HG02798 (cell line): Measurements from ENCODE around the gene CUBN.
A peak's percentile ranks its signal among the peaks of the same experiment; 100 is the strongest.
"Not testable (repeated sequence)": the region's sequence is repeated elsewhere in the genome, so short reads cannot be mapped to it uniquely, and the experiment has no call there.

Experiments used
- ATAC-seq: cut with Tn5 transposase; IDR thresholded peaks from one replicate; pipeline ENCODE4 v1.9.1; 2021; ENCODE audit warnings: mild to moderate bottlenecking; ENCODE audit not compliant: unreplicated experiment, poor library complexity

CUBN gene

DNA sequence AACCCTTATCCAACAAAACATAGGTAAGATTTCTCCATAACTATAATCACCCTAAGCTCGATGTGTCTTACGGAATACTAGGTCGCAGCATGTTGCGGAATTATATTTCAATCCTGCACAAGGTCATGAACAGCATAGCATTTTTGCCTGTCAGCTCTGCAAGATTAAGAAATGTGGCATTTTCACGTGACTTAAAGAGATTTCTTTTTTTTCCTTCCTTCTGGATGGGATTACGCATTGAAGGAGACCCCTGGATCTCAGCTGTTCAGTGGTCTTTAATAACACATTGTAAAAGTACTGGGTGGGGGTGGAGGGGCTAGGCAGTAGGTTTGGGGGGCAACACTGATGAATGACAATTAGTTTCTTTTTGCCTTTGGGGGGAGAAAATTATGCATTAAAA is 106.7 kb downstream of the CUBN start:
- no peak for ATAC-seq

DNA sequence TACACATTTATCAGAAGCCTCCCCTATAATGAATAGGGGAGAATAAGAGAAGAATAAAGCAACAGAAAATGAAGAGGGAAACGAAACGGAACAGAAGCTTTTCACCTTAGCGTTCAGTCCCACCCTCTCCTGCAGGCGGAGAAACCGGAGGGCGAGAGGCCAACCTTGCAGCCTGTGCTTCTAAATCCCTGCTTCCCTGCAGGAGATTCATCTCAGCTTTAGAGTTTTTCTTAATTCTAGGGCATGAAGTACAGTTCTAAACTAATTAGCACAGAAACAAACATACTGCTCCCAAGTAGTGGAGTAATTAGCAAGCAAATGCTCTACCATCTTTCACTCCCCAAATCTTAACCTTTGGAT is 107.2 kb downstream of the CUBN start:
- no peak for ATAC-seq

DNA sequence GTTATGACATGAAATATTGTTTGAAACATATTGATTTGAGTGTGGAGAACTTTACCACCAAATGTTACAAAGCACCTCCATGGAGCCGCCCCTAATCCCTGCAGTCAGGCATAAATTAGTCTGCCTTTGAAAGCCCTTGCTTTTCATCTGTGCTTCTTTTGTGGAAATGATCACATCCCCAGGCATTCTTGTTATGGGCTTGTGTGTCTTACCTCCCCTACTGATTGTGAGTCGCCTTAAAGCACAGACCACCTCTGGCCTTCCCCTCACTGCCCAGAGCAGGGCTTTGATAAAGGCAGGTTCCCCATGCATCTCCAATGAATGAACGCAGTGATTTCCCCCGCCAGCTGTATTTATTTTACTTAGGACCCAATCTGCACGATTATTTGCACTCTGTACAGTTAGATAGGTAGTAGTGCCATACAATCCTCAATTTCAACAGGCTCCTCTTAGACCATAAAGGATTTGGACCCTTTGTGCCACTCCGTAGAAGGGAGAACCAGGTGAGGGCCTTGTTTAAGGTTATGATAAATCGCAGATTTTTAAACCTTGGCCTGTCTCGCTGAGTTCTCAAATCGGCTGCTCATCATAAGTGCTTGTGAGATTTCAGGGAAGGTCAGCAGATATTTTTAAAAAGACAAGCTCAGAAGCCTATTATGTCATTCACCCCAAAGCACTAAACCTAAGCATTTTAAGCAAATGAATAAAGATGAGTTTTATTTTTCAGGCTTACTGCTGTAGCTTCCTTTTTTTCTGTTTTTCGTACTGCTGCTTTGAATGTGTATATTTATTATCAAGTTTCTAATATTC is 107.8 kb downstream of the CUBN start:
- ATAC-seq = no peak

DNA sequence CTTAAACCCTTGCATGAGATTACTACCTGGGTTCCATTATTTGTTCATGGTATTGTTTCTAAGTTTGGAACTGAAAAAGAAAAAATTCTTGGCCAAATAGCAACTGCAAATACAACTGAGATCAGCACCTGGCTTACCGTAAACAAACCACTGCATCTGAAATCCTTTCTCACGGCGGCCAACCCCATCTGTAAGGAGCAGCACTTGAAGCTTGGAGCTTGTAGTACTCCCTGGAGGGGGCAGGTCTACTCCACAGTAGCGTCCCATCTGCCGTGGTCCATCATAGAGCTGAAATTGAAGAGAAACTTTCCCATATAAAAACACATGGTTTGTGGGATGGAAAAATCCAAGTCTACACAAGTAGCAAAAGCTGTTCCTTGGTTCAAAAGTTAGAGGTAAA is 109.9 kb downstream of the CUBN start:
- ATAC-seq = no peak

DNA sequence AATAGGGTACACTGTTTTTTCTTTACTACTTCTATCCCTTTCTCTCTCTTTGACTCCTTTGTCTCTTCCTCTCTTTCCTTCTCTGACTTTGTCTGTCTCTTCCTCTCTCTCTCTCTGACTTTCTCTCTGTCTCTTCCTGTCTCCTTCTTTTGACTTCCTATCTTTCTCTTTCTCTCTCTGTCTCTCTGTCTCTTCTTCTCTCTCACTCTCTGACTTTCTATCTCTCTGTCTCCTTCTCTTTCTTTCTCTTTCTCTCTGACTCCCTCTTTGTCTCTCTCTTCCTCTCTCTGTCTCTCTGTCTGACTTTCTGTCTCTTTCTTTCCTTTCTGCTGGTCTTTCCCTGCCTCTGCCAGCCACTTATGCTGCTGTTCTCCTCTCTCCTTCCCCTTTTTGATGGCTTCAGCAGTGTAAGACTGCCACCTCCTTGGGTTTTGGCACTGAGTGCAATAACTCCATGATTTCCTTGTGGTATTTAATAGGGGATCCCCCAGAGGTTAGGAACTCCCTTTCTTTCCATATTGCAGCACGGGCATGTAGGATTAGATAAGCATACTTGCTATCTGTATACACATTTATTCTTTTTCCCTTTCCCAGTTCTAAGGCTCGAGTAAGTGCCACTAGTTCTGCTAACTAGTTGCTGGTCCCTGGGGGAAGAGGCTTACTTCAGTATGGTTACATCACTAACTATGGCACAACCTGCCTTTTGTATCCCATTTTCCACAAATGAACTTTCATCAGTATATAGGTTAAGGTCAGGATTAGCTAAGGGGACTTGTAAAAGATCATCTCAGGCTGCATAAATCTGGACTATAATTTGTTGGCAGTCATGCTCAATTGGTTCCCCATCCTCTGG is 116.3 kb downstream of the CUBN start:
- not testable (repeated sequence) for ATAC-seq

DNA sequence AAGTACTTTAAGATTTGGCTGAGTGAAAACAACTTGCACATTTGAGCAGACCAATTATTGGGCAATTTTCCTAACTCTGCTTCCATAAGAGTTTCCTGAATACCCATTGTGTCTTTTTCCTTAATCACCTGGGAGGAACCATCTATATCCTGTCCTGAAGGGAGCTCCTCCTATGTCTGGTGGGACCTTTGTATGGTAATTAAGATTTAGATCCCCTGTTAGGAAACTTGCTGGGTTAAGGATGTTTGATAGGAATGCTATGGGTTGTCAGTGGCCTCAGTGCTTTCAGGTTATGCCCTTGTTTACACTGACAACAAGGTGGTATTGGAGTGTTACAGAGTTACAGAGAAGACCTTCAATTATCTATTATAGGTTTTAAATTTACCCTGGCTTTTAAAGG is 116.9 kb downstream of the CUBN start:
- not testable (repeated sequence) for ATAC-seq

DNA sequence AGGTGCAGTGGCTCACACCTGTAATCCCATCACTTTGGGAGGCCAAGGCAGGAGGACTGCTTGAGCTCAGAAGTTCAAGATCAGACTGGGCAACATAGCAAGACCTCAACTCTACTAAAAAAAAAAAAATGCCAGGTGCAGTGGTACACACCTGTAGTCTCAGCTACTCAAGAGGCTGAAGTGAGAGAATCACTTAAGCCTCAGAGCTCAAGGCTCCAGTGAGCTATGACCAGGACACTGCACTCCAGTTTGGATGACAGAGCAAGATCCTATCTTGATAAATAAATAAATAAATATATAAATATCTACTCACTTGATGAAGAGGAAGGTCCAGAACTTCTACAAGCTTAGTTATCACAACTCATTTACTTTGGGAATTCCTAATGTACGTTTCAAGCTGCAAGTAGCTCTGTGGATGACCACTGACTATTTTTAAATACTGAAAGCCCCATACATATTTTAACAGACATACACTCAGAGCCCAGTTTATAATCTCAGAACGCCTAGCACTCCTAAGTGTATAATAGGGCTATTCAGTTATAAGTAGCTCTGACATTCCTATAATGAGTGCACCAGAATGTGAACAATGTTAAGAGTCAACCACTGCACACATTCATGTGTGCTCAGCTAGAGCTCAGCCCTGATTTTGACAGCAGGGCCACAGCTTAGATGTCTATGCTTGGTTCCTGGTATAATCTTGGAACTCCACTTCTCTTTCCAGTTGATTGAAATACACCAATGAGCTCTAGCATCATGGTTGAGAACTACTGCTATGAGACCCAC is 119.1 kb downstream of the CUBN start:
- ATAC-seq = no peak

DNA sequence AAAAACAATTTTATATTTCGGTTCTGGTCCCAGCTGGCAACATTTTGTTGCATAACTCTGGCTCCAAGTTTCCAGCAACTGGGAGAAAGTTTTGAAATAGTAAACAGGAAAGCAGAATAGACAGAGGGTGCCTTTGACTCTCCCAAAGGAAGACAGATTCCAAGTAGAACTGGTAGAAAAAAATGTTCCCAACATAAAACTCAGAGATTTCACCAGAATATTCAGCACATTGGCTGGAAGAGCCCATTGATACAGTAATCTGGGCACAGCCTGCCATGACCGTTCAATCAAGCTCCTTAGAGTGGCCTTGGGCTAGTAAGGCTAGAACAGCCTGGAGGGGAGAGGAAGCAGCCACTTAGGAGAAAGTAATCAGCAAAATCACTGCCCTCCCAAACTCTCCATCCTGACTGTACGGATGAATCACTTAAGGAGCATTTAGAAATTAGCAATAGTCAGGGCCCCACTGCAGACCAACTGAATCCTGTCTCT is 120.4 kb downstream of the CUBN start:
- no peak for ATAC-seq

DNA sequence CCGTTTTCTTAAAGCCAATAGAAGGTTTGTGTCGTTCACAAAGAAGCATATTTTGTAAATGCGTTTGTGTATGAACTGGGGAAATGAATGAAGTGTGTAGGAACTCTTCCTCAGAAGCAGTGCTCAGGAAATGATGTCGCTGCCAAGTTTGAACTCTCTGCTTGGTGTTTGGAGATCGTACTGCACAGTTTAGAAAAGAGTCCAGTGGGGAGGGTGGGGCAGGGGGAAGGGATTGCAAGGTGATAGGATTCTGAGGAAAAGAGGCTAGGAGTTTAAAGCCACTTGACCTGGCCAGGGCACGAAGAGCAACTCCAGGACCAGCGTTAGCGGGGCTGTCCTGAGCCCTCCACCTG is 122.2 kb downstream of the CUBN start:
- no peak for ATAC-seq

DNA sequence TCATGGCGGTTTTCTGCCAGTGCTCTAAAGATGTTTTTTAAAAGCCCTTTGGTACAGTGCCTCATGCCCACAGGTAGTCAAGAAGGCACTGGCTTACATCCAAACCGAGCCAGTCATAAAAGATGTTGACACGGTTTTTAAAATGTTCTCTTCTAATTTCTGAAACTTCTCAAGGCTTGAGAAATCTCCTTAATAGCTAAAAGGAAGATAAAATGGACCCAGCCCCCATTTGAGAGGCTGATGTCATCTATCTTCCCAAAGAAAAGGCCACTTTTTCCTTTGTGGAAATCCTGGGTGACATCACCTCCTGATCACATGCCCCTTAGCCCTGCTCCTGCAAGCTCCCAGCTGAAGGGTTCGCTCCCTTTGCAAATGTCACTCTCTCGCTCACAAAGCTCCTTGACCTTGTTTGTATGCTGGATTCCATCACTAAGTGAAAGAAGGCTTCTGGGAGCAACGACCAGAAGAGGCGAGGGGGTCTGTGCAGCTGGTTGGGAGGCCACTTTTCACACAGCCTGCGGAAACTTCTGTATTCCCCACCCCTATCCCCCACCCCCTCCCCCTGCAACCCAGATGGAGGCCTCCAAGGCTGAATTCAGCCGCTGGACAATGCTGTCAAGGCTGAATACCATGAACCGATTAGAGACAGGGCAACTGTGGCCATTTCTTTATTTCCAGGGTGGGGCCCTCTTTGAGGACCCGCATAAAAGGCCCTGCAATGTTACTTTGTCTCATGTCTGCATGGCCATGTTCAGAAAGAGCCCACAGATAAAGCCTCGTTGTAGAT is 122.8 kb downstream of the CUBN start:
- ATAC-seq = no peak

DNA sequence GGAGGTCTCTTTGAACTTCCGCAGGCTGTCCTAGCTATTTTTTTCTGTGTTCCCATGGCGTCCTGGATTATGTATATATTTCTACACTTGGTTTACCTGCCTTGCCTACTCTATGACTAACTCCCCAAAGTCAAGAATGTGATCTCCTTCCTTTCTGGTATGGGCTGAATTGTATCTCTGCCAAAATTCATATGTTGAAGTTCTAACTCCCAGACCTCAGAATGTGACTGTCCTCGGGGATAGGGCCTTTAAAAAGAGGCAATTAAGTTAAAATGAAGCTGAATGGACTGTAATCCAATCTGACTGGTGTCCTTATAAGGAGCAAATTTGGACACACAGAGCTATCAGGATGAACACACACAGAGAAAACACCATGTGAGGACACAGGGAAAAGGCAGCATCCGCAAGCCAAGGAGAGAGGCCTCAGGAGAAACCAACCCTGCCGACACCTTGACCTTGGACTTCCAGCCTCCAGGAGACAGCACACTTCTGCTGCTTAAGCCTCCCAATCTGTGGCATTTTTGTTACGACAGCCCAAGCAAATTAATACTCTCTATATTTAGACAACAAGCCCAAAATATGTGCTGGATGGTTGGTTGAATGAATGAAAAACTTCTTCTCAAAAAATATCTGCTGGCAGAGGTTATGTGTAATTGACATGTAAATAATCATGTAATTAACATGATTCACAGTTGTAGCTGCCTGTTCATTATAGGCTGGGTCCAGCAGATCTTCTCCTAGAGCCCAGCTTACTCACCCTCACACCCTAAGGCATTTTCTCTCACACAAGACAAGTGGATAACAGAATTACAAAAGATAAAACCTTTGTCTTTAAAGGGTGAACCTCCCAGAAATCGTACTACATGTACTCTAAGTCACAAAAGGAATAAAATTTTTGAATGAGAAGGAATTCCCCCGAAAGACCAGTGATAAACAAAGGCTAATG is 123.7 kb downstream of the CUBN start:
- ATAC-seq = no peak

DNA sequence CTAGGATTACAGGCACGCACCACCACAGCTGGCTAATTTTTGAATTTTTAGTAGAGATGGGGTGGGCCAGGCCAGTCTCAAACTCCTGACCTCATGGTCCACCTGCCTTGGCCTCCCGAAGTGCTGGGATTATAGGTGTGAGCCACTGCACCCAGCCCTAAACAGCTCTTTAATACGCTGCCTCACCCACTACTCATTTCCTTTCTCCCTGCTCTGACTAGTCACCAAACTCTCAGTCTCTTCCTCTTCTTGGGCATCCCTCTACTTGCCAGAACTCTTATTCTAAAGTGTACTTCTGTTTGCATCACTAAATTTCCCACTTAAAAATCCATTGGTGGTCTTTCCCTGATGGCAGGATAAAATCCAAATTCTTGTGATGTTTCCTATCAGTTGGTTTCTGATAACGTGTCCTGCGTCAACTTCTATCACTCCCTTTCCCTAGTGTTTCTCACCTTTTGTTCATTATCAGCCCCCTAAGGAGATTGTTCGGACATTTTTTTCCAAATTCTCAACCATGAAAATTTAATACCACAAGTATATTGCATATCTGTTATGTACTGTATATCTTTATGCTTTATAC is 124.7 kb downstream of the CUBN start:
- no peak for ATAC-seq

DNA sequence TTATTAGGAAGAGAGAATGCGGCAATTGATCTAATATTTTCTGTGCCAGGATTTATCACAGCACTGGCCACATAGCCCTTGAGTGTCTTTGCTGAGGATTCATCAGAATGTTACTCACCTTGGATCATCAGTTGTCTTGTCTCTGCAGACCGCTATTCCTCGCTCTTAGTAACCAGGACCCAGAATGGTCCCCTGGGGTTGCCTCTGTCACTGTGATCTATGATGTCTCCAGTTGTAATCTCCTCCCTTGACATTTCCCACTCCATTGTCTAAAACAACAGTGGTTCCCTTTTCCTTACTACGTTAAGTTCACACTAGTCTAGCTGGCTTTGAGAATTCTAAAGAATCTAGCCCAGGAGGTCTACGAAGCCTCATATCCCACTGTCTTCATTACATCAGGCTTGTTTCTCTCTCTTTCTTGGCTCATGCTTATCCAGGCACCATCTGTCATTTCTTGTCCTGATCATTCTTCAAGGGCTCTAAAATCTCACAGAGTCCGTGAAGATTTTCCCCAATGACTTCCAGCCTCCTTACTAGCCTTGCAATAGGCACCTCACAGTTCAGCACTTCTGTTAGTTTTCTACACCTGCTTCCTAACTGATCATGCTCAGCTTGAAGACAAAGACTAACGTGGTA is 125.8 kb downstream of the CUBN start:
- ATAC-seq = no peak

DNA sequence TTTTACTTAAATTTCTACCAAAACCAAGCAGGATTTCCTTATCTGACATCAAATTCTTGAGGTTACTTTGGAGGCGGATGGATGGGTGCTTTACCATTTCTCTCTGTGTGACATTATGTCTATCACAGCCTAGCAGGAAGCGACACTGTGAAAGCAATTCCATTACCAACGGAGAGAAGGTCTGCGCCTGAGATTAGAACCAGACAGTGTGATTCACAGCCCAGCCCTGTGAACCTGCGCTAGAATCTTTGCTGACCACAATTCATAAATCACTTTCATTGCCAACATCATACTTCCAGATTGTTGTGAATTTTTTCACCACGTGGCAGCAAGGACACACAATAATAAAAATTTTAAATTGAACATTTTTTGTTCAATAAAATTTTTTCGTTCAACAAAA is 126.5 kb downstream of the CUBN start:
- no peak for ATAC-seq

DNA sequence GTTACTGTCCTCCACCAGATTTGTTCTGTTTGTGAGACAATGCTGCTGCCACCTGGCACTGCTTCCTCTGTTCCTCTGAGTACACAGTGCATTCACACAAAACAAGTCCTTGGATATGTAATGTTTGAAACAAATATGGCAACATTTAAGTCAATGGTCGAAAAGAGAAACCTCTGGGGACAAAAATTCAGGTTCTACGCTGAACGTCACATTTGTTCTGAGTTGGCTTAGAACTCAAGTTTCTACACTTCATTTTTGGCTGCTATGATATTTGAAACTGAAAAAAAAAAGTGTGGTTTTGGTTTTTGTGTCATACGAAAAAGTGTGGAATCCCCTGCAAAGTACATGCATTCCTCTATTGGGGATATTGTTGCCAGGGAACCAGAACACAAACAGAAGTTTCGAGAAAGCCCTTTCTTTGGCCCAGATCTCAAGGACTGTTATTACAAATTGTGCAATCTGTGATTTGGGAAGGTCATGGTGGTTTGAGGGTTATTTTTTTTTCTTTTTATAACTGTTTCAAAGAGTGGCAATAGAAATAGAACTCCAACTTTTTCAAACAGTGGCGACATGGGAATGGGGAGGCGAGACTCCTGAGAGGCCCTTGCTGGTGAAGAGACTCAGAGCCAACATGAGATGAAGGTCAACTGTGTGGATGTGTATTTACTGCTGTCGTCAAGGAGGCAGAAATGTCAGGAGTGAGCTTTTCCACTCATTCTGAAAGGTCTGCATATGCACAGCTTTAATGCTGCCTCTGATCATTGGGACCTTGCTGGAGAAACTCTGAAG is 127.5 kb downstream of the CUBN start:
- ATAC-seq = peak; percentile 63

DNA sequence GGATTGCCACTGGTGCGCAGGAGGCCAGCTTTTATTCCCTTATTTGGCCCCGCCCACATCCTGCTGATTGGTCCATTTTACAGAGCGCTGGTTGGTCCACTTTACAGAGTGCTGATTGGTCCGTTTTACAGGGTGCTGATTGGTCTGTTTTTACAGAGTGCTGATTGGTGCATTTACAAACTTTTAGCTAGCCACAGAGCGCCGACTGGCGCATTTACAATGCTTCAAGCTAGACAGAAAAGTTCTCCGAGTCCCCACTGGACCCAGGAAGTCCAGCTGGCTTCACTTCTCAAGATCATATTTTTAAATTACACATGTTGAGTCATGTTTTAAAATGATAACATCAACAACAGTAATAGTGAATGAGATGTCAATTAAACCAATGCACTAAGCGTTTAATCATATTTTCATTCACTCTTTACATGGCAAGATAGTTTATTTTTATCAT is 128.3 kb downstream of the CUBN start:
- no peak for ATAC-seq

DNA sequence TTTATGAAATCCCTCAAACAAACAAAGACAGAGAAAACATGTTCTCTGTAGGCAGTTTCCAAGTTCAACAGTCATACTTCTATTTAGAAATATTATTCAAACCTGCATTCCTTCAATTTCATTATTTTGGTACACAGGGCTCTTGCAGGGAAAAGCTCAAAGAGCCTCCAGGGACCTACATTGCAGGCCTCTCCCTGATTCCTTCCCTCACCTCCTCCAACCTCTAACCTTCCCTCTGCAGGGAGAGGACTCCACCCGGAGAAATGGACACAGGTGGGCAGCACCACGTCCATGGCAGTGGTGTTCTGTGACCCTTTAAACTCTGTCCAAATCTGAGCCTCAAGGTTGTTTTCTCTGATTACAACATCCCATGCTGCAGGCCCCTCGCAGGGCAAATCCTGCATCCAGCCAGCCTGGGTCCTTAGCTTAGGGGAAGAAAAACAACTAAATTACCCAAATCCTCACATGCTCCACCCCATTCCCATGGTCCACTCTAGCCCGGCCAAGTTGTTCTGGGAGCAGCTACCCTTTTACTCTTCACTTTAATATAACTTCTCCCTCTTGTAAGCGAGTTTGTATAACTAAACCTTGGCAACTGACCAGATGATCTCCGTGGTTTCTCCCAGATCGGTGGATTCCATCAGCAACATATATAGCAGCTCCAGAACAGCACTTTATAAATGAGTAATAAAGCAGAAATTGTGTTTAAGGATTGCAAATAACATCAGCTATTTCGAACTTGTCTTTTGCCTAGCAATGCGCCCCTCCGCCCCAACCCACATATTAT is 129.8 kb downstream of the CUBN start:
- no peak for ATAC-seq
